NCI-H128 (cell line): ENCODE data around the gene CLSTN3.

Source experiments
- DNase-seq: peaks from one replicate; lab custom pipeline; 2025; ENCODE audit not compliant: unreplicated experiment; lab: John Stamatoyannopoulos, UW

Gene CLSTN3

DNA sequence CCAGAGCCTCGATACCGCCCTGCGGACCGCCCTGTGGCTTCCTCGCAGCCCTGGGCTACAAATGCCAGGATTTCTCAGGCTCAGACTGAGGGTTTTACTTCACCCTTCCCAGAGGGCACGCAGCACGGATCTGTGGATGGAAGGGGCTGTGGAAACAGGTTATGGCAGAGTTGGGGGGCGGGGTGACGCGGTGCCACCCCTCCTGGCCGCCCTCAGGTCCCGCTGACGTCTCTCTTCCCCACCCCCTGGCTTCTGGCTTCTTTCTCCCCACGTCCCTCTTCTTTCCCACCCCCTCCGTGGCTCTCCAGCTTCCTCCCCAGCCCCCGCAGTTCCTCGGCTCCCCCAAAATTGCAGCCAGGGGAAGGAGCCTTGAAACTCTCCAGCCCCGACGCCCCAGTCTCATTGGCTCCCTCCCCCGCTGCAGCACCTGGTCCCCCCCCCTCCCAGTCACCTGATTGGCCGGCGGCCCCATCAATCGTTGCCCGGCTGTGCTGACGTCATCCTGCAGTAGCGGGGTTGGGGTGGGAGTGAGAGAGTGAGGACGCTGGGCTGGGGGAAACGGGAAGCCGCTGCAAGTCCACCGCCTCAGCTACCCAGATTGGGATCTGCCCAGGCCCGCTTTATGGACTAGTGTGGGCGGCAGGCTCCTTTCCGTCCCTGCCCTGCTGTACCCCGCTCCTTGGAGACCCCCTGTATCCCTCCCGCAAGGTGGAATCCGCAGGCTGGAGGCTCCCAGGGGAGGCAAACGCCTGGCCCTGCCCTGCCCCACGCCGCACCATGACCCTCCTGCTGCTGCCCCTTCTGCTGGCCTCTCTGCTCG lies at the start of gene CLSTN3:
CLSTN3 (plus strand) TSS at position 500 of the 820 bp plus-strand sequence; CDS start at position 778, 278 bp downstream.
- peak; percentile 78 for DNase-seq

DNA sequence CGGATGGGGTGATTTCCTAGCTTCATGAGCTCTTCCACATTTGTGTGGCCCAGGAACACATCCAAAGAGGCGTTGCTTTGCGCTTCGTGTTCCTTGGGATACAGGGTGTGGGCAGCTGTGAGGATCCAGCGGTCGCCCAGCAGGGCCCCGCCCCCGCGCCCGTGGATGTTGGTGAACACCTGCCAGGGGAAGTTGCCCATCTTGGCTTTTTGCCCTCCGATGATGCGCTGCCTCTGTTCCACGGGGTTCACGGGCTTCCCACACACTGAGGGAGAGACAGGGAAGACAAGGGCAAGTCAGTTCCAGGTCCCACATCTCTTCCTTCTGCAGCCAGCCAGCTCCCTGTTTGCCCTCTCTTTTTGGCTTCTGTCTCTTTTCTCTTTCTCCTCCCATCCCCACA lies 49.1 kb upstream of the CLSTN3 start:
- DNase-seq = no peak

GRCh38 chr12:7083125-7083524 lies 47.0 kb upstream of the CLSTN3 start:
- no peak for DNase-seq

DNA sequence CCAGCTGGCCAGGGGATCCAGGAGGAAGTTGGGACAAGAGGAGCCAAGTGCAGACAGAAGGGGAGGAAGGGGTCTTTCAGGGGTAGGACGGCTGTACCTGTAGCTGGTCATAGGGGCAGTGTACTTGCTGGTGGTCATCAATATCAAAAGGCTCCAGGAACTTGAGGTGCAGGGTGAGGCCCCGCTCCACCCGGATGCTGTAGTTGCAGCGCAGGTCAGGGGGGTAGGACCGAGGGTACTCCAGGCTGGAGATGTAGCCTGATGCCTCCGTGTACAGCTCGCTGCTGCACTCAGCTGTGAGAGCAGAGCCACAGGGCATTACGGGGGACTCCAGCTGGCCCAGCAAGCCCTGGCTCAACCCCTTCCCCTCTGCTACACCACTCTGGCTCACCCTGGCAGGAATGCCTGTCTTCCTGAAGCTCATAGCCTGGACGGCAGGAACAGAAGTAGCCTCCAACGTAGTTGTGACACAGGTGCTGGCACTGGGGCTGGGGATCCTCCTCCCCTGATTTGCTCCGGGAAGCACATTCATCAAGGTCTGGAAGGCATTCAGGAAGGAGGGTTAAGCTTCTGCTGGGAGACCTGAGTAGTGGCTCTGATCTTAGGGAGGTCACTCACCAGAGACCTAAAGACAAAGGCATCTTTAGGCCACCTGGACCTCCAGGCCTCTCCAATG lies 40.8 kb upstream of the CLSTN3 start:
- no peak for DNase-seq

DNA sequence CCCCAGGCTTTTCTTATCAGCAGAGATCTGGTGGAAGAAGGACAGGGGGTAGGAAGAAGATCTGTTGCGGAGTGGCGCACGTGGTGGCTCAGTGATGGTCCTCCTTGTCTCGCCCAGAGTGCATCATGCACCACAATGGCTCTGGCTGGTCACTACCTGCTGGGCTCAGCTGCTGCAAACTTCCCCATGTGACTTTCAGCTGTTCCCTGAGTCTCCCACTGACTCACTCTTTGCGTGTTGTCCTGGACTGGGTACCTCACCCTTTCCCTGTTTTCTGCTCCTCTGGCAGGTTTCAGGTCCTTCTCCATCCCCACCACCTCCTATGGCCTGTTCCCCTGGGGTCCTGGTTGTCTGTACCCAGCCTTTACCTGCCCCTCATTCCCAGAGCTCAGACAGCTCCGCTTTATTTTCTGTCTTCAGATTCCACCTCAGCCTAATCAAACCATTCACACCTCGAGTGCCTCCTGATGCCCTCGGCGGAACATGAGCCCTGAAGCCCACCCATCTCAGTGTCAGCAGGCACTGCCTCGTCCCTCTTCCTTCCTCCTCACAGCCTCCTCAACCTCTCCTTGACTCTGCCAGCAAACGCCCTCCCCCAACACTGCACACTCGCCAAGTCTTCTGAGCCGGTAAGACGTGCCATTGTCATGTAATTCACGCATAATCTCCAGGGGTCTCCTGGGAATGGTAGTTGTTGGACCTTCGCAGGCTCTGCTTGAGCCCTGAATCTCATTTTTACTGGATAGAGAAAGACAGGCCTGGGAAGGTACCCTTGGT lies 39.8 kb upstream of the CLSTN3 start:
- DNase-seq = no peak

GRCh38 chr12:7091171-7091570 lies 39.0 kb upstream of the CLSTN3 start:
- no peak for DNase-seq

- no peak for DNase-seq
Observed at GRCh38 chr12:7091660-7092228, 38.4 kb upstream of the CLSTN3 start.

GRCh38 chr12:7092229-7092985 lies 37.8 kb upstream of the CLSTN3 start, which contains the start of gene C1R:
C1R (minus strand) TSS chr12:7092445; CDS start chr12:7092388, 57 bp downstream.
- peak; percentile 29 for DNase-seq

GRCh38 chr12:7092986-7093460 lies 37.1 kb upstream of the CLSTN3 start:
- DNase-seq = no peak

- DNase-seq = no peak
Observed at GRCh38 chr12:7093486-7093885, 36.7 kb upstream of the CLSTN3 start.

- DNase-seq = no peak
Observed at GRCh38 chr12:7093892-7094291, 36.3 kb upstream of the CLSTN3 start.

- DNase-seq = no peak
Observed at GRCh38 chr12:7096006-7096932, 33.9 kb upstream of the CLSTN3 start.

GRCh38 chr12:7096979-7097378 lies 33.2 kb upstream of the CLSTN3 start:
- peak; percentile 35 for DNase-seq

- DNase-seq = no peak
Observed at GRCh38 chr12:7099290-7099996, 30.7 kb upstream of the CLSTN3 start.

GRCh38 chr12:7100239-7100638 lies 29.9 kb upstream of the CLSTN3 start:
- no peak for DNase-seq

GRCh38 chr12:7101047-7101693 lies 29.0 kb upstream of the CLSTN3 start:
- no peak for DNase-seq

DNA sequence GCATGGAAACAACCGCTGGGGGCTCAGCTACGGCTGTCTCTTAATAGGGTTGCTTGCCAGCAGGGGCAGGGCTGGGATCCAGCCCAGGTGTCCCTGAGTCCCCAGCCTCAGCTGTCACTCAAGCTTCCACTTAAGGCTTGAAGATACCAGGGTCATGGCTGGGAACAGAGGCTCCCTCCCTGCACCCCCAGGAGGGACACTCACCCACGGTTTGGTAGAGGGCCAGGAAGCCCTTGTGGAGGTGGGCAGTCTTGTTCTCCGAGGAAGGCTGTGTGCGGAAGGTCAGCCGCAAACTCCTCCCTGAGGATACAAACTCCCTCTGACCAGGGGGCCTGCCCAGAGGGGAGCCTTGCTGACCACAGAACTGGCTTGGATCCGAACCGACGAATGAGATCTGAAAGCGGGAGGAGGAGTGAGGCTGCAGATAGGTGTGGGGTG lies 28.5 kb upstream of the CLSTN3 start:
- DNase-seq = no peak

DNA sequence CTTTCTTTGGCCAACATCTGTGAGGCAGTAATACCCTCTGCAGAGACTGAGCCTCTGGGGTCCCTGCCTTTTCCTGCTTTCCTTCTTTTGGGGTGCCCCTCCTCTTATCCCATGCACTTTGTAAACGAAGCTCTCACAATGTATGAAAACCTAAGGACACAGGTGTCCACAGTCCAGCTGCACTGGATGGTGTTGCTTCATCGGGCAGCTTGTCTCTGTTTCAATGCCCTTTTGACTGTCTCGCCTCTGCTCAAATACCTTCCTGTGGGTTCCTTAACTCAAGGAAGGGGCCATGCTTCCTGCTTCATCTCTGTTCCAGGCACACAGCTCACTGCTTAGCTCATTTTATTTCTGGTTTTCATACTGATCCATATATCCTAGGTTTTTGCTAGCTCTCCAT lies 27.6 kb upstream of the CLSTN3 start:
- DNase-seq = no peak
